Ishikawa (cell line): ENCODE results near the gene CCNDBP1.

Experiments used
- CREB1 ChIP-seq: IDR thresholded peaks from 2 replicates; pipeline ENCODE4 v1.6.1; 2012; ENCODE audit warnings: low read depth
- EGR1 ChIP-seq: IDR thresholded peaks from 2 replicates; pipeline ENCODE4 v1.6.1; 2012
- EP300 ChIP-seq: IDR thresholded peaks from 2 replicates; pipeline ENCODE4 v1.6.1; 2012; ENCODE audit warnings: borderline replicate concordance
- FOXM1 ChIP-seq: IDR thresholded peaks from 2 replicates; pipeline ENCODE4 v1.6.1; 2012; ENCODE audit warnings: low read depth, borderline replicate concordance
- NFIC ChIP-seq: IDR thresholded peaks from 2 replicates; pipeline ENCODE4 v1.6.1; 2012
- RAD21 ChIP-seq: IDR thresholded peaks from 2 replicates; pipeline ENCODE4 v1.6.1; 2012; ENCODE audit warnings: low read depth
- TAF1 ChIP-seq: IDR thresholded peaks from 2 replicates; pipeline ENCODE4 v1.6.1; 2012; ENCODE audit warnings: low read depth, mild to moderate bottlenecking
- TEAD4 ChIP-seq: IDR thresholded peaks from 2 replicates; pipeline ENCODE4 v1.6.1; 2012
- ZBTB7A ChIP-seq: IDR thresholded peaks from 2 replicates; pipeline ENCODE4 v1.6.1; 2012; ENCODE audit warnings: low read depth

DNA sequence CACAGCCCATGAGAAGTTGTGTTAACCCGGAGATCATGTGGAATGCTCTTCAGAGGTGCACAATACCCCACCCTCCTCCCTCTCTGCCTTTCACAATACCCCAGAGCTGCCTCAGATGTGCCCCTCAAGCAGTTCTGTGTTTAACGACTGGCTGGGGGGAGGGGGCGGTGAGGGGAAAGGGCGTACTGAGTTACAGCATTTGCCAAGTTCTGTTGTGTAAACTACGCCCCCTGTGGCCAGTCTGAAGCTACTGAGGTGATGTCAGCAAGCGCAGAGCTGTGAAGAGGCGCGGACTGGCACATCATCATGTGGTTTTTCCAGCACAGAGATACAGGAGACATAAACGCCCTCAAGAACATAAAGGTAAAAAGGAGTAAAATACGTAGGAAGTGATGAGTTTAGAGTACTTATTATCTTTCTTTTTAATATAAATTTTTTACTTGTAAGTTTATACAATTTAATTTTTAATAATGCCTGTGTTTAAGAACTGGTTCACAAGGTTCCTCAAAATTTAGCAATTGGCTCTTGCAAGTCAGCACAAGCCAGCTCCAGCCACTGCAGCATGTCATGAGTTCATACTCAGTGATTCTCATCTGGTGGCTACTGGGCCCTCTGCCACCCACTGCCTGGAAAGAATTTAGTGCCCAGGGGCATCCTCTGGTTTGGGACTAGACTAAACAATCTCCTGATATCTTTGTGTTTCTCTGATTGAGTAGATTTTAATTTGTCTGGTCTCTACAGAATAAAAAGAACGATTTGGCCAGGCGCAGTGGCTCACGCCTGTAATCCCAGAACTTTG lies 33.9 kb downstream of the CCNDBP1 start:
- TF ChIP-seq TAF1 (no peak), EGR1 (no peak), FOXM1 (no peak), CREB1 (no peak), ZBTB7A (no peak), RAD21 (no peak), TEAD4 (no peak), EP300 (no peak), NFIC (no peak)
